Measurements from ENCODE around the gene GNL1.

Gene GNL1, protein sequence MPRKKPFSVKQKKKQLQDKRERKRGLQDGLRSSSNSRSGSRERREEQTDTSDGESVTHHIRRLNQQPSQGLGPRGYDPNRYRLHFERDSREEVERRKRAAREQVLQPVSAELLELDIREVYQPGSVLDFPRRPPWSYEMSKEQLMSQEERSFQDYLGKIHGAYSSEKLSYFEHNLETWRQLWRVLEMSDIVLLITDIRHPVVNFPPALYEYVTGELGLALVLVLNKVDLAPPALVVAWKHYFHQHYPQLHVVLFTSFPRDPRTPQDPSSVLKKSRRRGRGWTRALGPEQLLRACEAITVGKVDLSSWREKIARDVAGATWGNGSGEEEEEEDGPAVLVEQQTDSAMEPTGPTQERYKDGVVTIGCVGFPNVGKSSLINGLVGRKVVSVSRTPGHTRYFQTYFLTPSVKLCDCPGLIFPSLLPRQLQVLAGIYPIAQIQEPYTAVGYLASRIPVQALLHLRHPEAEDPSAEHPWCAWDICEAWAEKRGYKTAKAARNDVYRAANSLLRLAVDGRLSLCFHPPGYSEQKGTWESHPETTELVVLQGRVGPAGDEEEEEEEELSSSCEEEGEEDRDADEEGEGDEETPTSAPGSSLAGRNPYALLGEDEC

DNA sequence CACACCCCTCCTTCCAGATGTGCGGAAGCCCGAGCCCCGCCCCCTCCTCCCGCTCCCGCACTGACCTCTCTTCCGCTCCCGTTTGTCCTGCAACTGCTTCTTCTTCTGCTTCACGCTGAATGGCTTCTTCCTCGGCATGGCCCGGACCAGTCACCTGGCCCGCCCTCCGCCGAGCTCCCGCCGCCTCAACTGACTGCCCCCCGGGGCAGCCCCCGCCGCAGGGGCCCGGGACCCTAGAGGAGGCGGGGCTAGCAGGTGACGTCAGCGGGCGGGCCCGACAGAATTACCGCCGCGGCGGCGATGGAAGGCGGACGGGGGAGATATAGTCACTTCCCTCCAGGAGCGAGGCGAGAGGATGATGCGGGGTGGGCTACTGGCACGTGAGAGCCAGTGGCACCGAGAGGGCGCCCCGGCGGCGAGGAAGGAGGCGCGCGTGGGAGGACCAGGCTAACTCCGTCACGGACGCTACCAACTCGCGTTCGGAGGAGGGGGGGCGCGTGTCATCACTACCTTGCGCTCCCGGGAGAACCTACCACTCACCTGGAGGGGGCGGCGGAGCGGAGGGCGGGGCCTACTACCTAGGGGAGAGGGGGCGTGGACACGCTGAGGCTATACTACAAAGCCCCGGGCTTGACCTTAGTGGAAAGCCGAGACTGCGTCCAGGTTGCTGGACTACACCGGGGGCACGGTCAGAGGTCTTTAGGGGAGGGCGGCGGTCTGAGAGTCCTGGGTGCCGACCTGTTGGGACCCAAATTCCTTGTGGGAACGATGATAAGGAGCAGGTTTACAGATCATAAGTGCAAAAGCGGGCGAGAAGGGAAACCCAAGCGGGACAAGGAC, at the start of gene GNL1:
TSS of gene GNL1 (minus strand) at position 424 of the 840 bp plus-strand sequence. CDS start at position 138, 286 bp downstream.
- peak; percentile 91 for DNase-seq

- no peak for DNase-seq
Measured at GRCh38 chr6:30603961-30604360, 47.7 kb upstream of the GNL1 start.

GRCh38 chr6:30601815-30602641, 45.7 kb upstream of the GNL1 start:
- DNase-seq, result no peak

- no peak for DNase-seq
Measured at GRCh38 chr6:30601436-30601814, 45.1 kb upstream of the GNL1 start.

GRCh38 chr6:30600451-30600961, 44.2 kb upstream of the GNL1 start:
- DNase-seq, result no peak

DNA sequence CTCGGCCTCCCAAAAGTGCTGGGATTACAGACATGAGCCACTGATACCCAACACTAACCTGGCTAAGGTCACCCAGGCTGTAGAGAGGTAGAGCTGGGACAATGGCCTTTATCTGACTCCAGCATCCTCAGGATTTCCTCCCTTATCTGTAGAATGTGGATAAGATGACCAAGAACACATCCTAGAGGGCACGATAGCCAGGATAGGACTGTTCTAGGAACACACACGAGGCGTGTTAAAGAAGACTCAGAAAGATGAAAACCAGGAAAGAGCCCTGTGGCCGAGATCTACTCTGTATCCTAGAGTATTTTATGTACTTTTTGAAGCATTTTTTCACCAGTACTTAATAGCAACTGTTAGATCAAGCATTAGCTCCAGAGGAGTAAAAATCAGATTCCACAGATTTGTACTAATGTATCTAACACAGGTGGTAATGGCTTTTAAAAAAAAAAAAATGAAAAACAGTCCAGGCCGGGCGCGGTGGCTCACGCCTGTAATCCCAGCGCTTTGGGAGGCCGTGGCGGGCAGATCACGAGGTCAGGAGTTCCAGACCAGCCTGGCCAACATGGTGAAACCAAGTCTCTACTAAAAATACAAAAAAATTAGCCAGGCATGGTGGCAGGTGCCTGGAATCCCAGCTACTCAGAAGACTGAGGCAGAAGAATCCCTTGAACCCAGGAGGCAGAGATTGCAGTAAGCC, 43.5 kb upstream of the GNL1 start:
- no peak for DNase-seq

GRCh38 chr6:30598912-30599624, 42.8 kb upstream of the GNL1 start:
- DNase-seq, result peak; percentile 4

GRCh38 chr6:30597315-30598144, 41.2 kb upstream of the GNL1 start:
- DNase-seq, result peak; percentile 85

DNA sequence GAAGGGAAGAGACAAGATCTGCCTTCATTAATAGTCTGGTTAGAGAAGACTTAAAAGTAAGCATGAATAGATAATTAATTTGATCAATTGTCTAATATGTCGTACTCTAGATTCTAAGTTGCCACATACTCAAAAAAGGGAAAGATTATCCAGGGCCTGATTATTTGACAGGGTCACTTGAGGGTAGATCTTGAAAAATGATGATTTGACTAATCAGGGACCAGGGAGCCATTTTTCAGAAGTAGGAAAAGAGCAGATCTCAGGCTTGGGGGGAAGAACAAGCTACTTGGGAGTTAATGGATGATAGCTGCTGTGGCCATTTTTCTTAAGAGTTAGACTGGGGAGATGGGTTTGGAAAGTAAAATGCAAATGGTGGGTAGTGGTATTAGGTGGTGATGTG, 36.0 kb upstream of the GNL1 start:
- DNase-seq, result no peak

- no peak for DNase-seq
Measured at GRCh38 chr6:30591008-30591407, 34.7 kb upstream of the GNL1 start.

- no peak for DNase-seq
Measured at GRCh38 chr6:30590509-30590908, 34.2 kb upstream of the GNL1 start.

GRCh38 chr6:30589754-30590358, 33.6 kb upstream of the GNL1 start:
- DNase-seq, result no peak

GRCh38 chr6:30583921-30584320, 27.6 kb upstream of the GNL1 start:
- no peak for DNase-seq

GRCh38 chr6:30578051-30578450, 21.8 kb upstream of the GNL1 start:
- no peak for DNase-seq

DNA sequence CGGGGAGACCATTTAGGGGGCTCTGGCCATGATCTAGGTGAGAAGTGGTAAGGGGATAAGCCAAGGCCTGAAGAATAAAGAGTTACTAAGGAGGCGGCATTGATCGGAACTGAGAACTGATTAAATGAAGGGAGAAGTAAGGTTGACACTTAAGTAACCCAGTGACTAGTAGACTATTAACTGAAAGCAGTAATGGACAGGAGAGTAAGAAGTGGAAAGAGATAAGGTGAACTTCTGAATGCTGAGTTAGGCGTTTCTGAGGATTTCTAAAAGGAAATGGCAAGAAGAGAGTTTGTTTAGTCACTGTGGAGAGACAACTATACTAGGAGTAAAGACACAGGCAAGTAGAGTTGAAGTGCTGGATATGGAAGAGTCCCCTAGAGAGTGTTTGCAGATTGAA, 16.8 kb upstream of the GNL1 start:
- no peak for DNase-seq

DNA sequence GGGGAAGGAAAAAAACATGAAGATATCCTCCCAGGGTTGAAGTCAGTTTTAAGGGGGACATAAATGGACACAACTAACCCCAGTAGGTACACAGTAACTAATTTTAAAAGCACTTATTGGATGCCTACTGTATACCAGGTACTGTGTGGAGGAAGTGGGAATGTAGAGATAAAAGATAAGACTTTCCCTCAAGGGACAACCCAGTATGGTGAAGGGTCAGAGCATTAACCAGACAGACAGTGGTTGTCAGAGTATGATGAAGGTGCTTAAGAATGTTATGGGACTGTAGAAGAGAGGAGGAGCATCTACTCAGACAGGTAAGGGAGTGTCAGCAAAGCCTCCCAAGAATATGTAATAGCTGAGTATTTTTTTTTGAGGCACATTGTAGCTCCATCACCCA, 15.9 kb upstream of the GNL1 start:
- no peak for DNase-seq

DNA sequence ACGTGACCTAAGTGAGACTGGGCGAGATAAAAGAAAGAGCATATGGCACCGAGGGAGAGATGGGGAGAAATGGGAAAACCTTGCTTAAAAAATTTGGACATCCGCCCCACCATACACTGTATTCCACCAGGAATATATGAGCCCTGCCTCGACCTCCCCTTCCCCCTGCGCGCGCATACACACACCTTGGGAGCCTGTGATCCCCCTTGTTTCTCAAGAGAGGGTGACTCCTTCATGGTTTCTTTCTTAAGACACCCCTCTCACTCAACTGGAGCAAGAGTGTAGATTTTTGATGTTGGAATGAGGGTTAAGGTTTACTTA, 15.4 kb upstream of the GNL1 start:
- DNase-seq, result no peak

DNA sequence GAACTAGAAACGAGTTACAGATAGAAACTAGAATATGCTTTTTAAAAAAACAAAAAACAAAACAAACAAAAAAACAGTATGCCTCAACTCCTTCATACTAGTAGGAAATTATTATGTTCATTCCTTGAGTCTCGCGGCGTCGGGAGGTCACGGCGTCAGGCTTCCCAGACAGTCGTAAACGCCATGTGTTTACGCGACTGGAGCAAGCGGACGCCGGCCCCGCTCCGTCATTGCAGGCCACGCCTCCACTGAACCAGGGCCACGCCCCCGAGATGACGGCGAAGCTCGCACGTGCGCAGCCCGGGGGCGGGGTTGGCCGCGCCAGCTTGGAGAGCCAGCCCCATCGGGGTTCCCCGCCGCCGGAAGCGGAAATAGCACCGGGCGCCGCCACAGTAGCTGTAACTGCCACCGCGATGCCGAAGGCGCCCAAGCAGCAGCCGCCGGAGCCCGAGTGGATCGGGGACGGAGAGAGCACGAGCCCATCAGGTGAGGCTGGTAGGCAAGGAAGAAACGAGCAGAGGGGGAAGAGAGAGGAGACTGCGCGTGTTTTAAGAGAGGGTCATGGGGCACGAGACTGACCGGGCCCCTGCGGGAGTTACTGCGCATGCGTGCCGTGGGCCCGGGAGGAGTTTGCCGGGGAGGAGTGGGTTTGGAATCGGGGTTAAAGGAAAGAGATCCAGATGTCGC, 14.9 kb upstream of the GNL1 start, which contains the start of gene ABCF1:
TSS of gene ABCF1 (plus strand) at position 368 of the 687 bp plus-strand sequence. CDS start at position 414, 46 bp downstream.
- DNase-seq, result peak; percentile 99

- DNase-seq, result peak; percentile 57
Measured at GRCh38 chr6:30570740-30571074, 14.4 kb upstream of the GNL1 start.
